Stimulated activated CD4-positive, alpha-beta T cell treated with anti-CD3 and anti-CD28 coated beads, Interleukin-4, amount 100 ng/mL, for 48 hours (primary cell): Measurements from ENCODE around the gene STUM.
"Not testable (repeated sequence)": the region's sequence is repeated elsewhere in the genome, so short reads cannot be mapped to it uniquely, and the experiment has no call there.

ENCODE experiments used
- DNase-seq, 2 donors: peaks; one replicate each; pipeline ENCODE4 v3.0.0-alpha.2; 2020; ENCODE audit warnings: low read depth in 2 of 2

The STUM gene

GRCh38 chr1:226638608-226639007 is 90.0 kb downstream of the STUM start:
- no peak for DNase-seq

GRCh38 chr1:226639206-226639605 is 90.6 kb downstream of the STUM start:
- DNase-seq: not testable (repeated sequence)

- no peak for DNase-seq
Measured at GRCh38 chr1:226639631-226640061, 91.1 kb downstream of the STUM start.

- no peak for DNase-seq
Measured at GRCh38 chr1:226640321-226641136, 92.0 kb downstream of the STUM start.

- DNase-seq: no peak
Measured at GRCh38 chr1:226641671-226642231, 93.2 kb downstream of the STUM start.

GRCh38 chr1:226642421-226642820 is 93.9 kb downstream of the STUM start:
- no peak for DNase-seq

- DNase-seq: peak; percentile 42 to 64
Measured at GRCh38 chr1:226643177-226643576, 94.6 kb downstream of the STUM start.

- no peak for DNase-seq
Measured at GRCh38 chr1:226643611-226644540, 95.3 kb downstream of the STUM start.

- DNase-seq: no peak
Measured at GRCh38 chr1:226644541-226645176, 96.1 kb downstream of the STUM start.

- no peak for DNase-seq
Measured at GRCh38 chr1:226645279-226645976, 96.9 kb downstream of the STUM start.

GRCh38 chr1:226646026-226646869 is 97.7 kb downstream of the STUM start:
- DNase-seq: no peak

- DNase-seq: no peak
Measured at GRCh38 chr1:226646870-226647449, 98.4 kb downstream of the STUM start.

GRCh38 chr1:226647719-226648118 is 99.2 kb downstream of the STUM start:
- no peak for DNase-seq

GRCh38 chr1:226648421-226648820 is 99.9 kb downstream of the STUM start:
- no peak for DNase-seq

- no peak for DNase-seq
Measured at GRCh38 chr1:226649244-226649643, 100.7 kb downstream of the STUM start.

- no peak for DNase-seq
Measured at GRCh38 chr1:226649780-226650179, 101.2 kb downstream of the STUM start.

- DNase-seq: no peak
Measured at GRCh38 chr1:226650236-226650841, 101.8 kb downstream of the STUM start.

GRCh38 chr1:226651041-226651731 is 102.6 kb downstream of the STUM start:
- no peak for DNase-seq

GRCh38 chr1:226651732-226652105 is 103.2 kb downstream of the STUM start:
- DNase-seq: no peak
